H1 (cell line): ENCODE data around the gene GNL2. TPM values are rescaled to one million over a fixed set of nuclear protein-coding genes. Genes with fewer than 3 reads are reported as not detected.

Experiments
- ASH2L ChIP-seq: fragments of 200-600, 300-600 bp; sonication (generic); IDR thresholded peaks from one replicate; pipeline ENCODE4 v1.7.1; 2017; ENCODE audit warnings: low read length
- CEBPB ChIP-seq: IDR thresholded peaks from 2 replicates; pipeline ENCODE4 v1.6.1; 2012; ENCODE audit warnings: low read depth, low read length
- EGR1 ChIP-seq: IDR thresholded peaks from 2 replicates; pipeline ENCODE4 v1.6.1; 2011; ENCODE audit warnings: low read depth, low read length, borderline replicate concordance
- POLR2AphosphoS5 ChIP-seq: IDR thresholded peaks from 2 replicates; pipeline ENCODE4 v1.6.1; 2011; ENCODE audit warnings: low read depth, low read length
- RAD21 ChIP-seq, 2 experiments: IDR thresholded peaks in 1 of 2; conservative IDR thresholded peaks in 1 of 2; 2 replicates each; pipeline ENCODE4 v1.6.1; 2011; ENCODE audit warnings: low read depth in 2 of 2, low read length in 2 of 2, improper control_type of control experiment in 1 of 2, inconsistent platforms in 1 of 2, mild to moderate bottlenecking in 1 of 2, moderate library complexity in 1 of 2
- TEAD4 ChIP-seq: IDR thresholded peaks from 2 replicates; pipeline ENCODE4 v1.6.1; 2012; ENCODE audit warnings: low read depth, low read length, inconsistent platforms, mixed read lengths
- polyA plus RNA-seq, 7 experiments: library from polyadenylated mRNA; depleted of rRNA in 3 of 7; stranded (reverse) in 5 of 7; unstranded in 2 of 7; fragments of >200 nt in 5 of 7; fragments of 200-250 nt in 2 of 7; gene quantifications; 1 replicate in 5 of 7; 2 replicates in 1 of 7; 4 replicates in 1 of 7; pipeline versions ENCODE4 v1.2.1 to v1.2.3, GENCODE V29; 2011 to 2013; ENCODE audit warnings: missing spikeins in 2 of 7, mixed read lengths in 2 of 7
- total RNA-seq: library from RNA; stranded (reverse); fragmentation: NEBNext Ultra II Directional; extraction: Animal tissue kit (Norgen Biotek cat#: 25700); gene quantifications from 2 replicates; pipeline ENCODE4 v1.2.1, GENCODE V29; 2021
- TF ChIP-seq, protein P1 (sequence below): IDR thresholded peaks from 2 replicates; pipeline ENCODE4 v1.6.1; 2012; ENCODE audit warnings: inconsistent platforms

GNL2 gene
- total and polyA plus RNA-seq, 2 of the 8 experiments (the other 6 are each of a cell fraction or from before 2014, with no cell fraction given) = 22.2 to 88.3 TPM

DNA sequence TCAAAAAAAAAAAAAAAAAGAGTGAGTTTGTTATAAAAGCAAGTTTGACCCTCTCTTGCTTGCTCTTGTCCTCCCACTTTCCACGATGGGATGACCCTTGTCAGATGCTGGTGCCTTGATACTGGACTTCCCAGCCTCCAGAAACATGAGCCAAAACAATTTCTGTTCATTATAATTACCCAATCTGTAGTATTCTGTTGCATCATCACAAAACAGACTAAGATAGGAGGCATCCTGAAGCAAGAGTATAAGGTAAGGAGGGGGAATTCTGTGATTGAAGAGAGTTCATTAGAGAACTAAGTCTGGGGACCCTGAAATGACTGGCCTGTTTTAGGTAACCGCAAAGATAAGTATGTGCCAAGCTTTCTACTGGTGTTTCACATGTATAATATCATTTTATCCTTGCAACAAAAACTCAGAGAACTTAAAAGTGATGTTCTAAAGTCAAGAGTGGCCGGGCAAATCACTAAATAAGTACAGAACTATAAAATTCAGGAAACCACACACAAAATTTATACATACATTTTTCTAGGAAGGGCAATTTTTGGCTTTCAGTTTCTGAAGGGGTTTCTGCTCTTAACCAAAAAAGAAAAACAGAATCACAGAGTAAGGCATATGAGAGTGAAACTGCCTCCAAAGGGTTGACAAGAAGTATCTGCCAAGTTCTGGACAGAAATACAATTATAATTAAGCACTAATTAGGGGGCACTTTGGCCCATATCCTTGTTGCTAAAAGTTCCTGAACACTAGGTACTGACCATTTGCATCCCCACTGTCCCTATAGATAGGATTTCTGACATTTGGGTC is 25.0 kb downstream of the GNL2 start (continued):
- TF ChIP-seq RAD21 (IDR thresholded peaks at IDR 0.05 in 1 of 2, conservative IDR thresholded peaks at IDR 0.05 in 1 of 2; ENCODE audit: low read depth in 2 of 2, low read length in 2 of 2) = no peak
- TF ChIP-seq, protein P1, sequence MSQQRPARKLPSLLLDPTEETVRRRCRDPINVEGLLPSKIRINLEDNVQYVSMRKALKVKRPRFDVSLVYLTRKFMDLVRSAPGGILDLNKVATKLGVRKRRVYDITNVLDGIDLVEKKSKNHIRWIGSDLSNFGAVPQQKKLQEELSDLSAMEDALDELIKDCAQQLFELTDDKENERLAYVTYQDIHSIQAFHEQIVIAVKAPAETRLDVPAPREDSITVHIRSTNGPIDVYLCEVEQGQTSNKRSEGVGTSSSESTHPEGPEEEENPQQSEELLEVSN = no peak
- TF ChIP-seq ASH2L = no peak
- no peak for TF ChIP-seq EGR1
- no peak for TF ChIP-seq TEAD4
- no peak for TF ChIP-seq CEBPB
- TF ChIP-seq POLR2AphosphoS5 = no peak
